Activated T-helper 9 cell treated with anti-CD3 and anti-CD28 coated beads, Interleukin-2, amount 50 U/mL, for 16 hours (primary cell): ENCODE measurements around the gene ST3GAL6.

Experiments
- DNase-seq: peaks from one replicate; pipeline ENCODE4 v3.0.0-alpha.2; 2020; ENCODE audit warnings: low read depth

The ST3GAL6 gene

GRCh38 chr3:98740324-98740723 is 22.8 kb upstream of the ST3GAL6 start:
- DNase-seq = no peak

- DNase-seq = no peak
Observed at GRCh38 chr3:98741121-98741716, 21.9 kb upstream of the ST3GAL6 start.

- DNase-seq = no peak
Observed at GRCh38 chr3:98743071-98743470, 20.1 kb upstream of the ST3GAL6 start.

- no peak for DNase-seq
Observed at GRCh38 chr3:98744283-98744682, 18.9 kb upstream of the ST3GAL6 start.

GRCh38 chr3:98745718-98746117 is 17.4 kb upstream of the ST3GAL6 start:
- no peak for DNase-seq

- no peak for DNase-seq
Observed at GRCh38 chr3:98746122-98746521, 17.0 kb upstream of the ST3GAL6 start.

- DNase-seq = no peak
Observed at GRCh38 chr3:98746882-98747281, 16.3 kb upstream of the ST3GAL6 start.

GRCh38 chr3:98750276-98750919 is 12.7 kb upstream of the ST3GAL6 start:
- DNase-seq = no peak

GRCh38 chr3:98754483-98754882 is 8.7 kb upstream of the ST3GAL6 start:
- DNase-seq = no peak

- no peak for DNase-seq
Observed at GRCh38 chr3:98755601-98756000, 7.5 kb upstream of the ST3GAL6 start.

GRCh38 chr3:98759629-98760028 is 3.5 kb upstream of the ST3GAL6 start:
- DNase-seq = no peak

- no peak for DNase-seq
Observed at GRCh38 chr3:98761643-98762229, 1.4 kb upstream of the ST3GAL6 start.

GRCh38 chr3:98763819-98764418 is 779 bp downstream of the ST3GAL6 start:
- no peak for DNase-seq

- DNase-seq = no peak
Observed at GRCh38 chr3:98764472-98764884, 1.3 kb downstream of the ST3GAL6 start.

GRCh38 chr3:98765721-98766120 is 2.6 kb downstream of the ST3GAL6 start:
- DNase-seq = no peak

GRCh38 chr3:98766924-98767323 is 3.8 kb downstream of the ST3GAL6 start:
- DNase-seq = no peak

- DNase-seq = no peak
Observed at GRCh38 chr3:98768961-98769360, 5.8 kb downstream of the ST3GAL6 start.

- DNase-seq = no peak
Observed at GRCh38 chr3:98769448-98769847, 6.3 kb downstream of the ST3GAL6 start.

GRCh38 chr3:98770261-98771039 is 7.3 kb downstream of the ST3GAL6 start:
- no peak for DNase-seq

GRCh38 chr3:98772022-98772421 is 8.9 kb downstream of the ST3GAL6 start:
- no peak for DNase-seq

GRCh38 chr3:98775459-98776139 is 12.5 kb downstream of the ST3GAL6 start:
- no peak for DNase-seq

- DNase-seq = no peak
Observed at GRCh38 chr3:98776140-98776493, 13.0 kb downstream of the ST3GAL6 start.
